Measurements from ENCODE around the gene KRT81.

KRT81 gene

GRCh38 chr12:52238207-52238840 lies 53.0 kb downstream of the KRT81 start:
- no peak for DNase-seq

- no peak for DNase-seq
Measured at GRCh38 chr12:52236386-52237050, 54.8 kb downstream of the KRT81 start.
